ENCODE results near the gene CACNG3. TPM values are rescaled to one million over a fixed set of nuclear protein-coding genes. Genes with fewer than 3 reads are reported as not detected.

CACNG3 gene
- polyA plus RNA-seq, 1 donor from 2014 or later, result not detected

DNA sequence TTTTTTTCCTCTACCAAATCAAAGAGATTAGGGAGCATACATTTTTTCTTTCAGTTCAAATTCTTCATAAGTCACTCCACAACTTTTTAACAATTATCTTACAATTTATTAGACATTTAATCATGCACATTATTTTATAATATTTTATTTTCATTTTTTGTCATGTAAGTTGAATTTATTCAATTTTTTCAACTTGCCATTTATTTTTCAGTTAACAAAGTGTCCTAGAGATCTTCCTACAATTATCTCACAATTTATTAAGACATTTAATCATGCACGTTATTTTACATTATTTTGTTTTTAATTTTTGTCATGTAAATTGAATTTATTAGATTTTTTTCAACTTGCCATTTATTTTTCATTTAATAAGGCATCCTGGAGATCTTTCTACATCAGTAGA, 16.2 kb downstream of the CACNG3 start:
- Histone ChIP-seq H3K79me2 (replicated peaks; ENCODE audit: insufficient read depth, low read length) (no peaks in the 10 kb centered on the region), H3K9me2 (ENCODE audit: insufficient read depth, low read length) (no peaks in the 10 kb centered on the region), H3K9me3 (ENCODE audit: low read length) (no peaks in the 10 kb centered on the region), H3K4me3 (ENCODE audit: low read length) (no peak overlapping the region), H3K9ac (ENCODE audit: low read length) (no peak overlapping the region), H3K27me3 (ENCODE audit: insufficient read depth, low read depth, low read length) (no peaks in the 10 kb centered on the region), H4K20me1 (ENCODE audit: insufficient read depth) (no peaks in the 10 kb centered on the region), H2AFZ (ENCODE audit: low read depth, low read length) (no peak overlapping the region), H3K36me3 (ENCODE audit: insufficient read depth, low read length) (no peaks in the 10 kb centered on the region), H3K27ac (ENCODE audit: low read length) (no peak overlapping the region), H3K4me2 (ENCODE audit: low read length) (no peak overlapping the region), H3F3A (ENCODE audit: insufficient read depth, low read length, poor library complexity, severe bottlenecking) (peaks cover 8% of the 10 kb centered on the region)
- TF ChIP-seq EZH2 (IDR thresholded peaks at IDR 0.05; ENCODE audit: borderline replicate concordance, insufficient read depth, low read length, poor library complexity, severe bottlenecking) (no peak), MXI1 (conservative IDR thresholded peaks at IDR 0.05; ENCODE audit: poor library complexity, severe bottlenecking) (no peak), POLR2AphosphoS5 (IDR thresholded peaks at IDR 0.05) (no peak), EP300 (conservative IDR thresholded peaks at IDR 0.05; ENCODE audit: poor library complexity, severe bottlenecking) (no peak), TAF1 (IDR thresholded peaks at IDR 0.05; ENCODE audit: low read depth) (no peak), RAD21 (conservative IDR thresholded peaks at IDR 0.05) (no peak), SMC3 (conservative IDR thresholded peaks at IDR 0.05; ENCODE audit: poor library complexity) (no peak)
- TF ChIP-seq, protein P1, sequence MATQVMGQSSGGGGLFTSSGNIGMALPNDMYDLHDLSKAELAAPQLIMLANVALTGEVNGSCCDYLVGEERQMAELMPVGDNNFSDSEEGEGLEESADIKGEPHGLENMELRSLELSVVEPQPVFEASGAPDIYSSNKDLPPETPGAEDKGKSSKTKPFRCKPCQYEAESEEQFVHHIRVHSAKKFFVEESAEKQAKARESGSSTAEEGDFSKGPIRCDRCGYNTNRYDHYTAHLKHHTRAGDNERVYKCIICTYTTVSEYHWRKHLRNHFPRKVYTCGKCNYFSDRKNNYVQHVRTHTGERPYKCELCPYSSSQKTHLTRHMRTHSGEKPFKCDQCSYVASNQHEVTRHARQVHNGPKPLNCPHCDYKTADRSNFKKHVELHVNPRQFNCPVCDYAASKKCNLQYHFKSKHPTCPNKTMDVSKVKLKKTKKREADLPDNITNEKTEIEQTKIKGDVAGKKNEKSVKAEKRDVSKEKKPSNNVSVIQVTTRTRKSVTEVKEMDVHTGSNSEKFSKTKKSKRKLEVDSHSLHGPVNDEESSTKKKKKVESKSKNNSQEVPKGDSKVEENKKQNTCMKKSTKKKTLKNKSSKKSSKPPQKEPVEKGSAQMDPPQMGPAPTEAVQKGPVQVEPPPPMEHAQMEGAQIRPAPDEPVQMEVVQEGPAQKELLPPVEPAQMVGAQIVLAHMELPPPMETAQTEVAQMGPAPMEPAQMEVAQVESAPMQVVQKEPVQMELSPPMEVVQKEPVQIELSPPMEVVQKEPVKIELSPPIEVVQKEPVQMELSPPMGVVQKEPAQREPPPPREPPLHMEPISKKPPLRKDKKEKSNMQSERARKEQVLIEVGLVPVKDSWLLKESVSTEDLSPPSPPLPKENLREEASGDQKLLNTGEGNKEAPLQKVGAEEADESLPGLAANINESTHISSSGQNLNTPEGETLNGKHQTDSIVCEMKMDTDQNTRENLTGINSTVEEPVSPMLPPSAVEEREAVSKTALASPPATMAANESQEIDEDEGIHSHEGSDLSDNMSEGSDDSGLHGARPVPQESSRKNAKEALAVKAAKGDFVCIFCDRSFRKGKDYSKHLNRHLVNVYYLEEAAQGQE (IDR thresholded peaks at IDR 0.05; ENCODE audit: borderline replicate concordance), result no peak
- TF ChIP-seq, protein P2, sequence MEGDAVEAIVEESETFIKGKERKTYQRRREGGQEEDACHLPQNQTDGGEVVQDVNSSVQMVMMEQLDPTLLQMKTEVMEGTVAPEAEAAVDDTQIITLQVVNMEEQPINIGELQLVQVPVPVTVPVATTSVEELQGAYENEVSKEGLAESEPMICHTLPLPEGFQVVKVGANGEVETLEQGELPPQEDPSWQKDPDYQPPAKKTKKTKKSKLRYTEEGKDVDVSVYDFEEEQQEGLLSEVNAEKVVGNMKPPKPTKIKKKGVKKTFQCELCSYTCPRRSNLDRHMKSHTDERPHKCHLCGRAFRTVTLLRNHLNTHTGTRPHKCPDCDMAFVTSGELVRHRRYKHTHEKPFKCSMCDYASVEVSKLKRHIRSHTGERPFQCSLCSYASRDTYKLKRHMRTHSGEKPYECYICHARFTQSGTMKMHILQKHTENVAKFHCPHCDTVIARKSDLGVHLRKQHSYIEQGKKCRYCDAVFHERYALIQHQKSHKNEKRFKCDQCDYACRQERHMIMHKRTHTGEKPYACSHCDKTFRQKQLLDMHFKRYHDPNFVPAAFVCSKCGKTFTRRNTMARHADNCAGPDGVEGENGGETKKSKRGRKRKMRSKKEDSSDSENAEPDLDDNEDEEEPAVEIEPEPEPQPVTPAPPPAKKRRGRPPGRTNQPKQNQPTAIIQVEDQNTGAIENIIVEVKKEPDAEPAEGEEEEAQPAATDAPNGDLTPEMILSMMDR (IDR thresholded peaks at IDR 0.05; ENCODE audit: poor library complexity, severe bottlenecking), result no peak

DNA sequence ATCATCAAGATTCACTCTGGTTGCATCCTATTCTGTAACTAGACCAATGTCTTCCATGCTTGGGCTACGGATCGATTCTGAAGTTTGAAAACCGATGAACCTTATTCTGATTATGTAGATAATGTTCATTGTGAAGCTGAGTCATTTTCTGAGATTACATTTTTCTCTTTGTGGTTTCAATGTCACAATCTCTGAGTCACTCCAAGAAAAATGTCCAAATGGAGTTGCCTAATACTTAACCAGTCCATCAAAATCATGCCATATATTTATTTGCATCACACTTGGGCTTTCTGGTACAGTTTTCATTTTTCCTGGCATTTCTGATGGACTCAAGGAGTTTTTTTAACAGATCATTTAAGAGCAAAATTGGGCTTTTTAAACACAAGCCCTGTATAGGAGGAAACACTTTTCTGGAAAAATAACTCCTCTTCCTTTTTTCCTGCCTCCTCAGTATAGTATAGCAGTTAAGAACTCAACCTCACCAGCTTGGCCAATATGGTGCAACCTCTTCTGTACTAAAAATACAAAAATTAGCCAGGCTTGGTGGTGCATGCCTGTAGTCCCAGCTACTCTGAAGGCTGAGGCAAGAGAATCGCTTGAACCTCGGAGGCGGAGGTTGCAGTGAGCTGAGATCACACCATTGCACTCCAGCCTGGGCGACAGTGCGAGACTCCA, 17.5 kb downstream of the CACNG3 start:
- Histone ChIP-seq H2AFZ (ENCODE audit: low read depth, low read length) (no peak overlapping the region), H3K9ac (ENCODE audit: low read length) (no peak overlapping the region), H3K4me3 (ENCODE audit: low read length) (no peak overlapping the region), H3K36me3 (ENCODE audit: insufficient read depth, low read length) (no peaks in the 10 kb centered on the region), H3K9me2 (ENCODE audit: insufficient read depth, low read length) (no peaks in the 10 kb centered on the region), H3K27ac (ENCODE audit: low read length) (no peak overlapping the region), H3K79me2 (replicated peaks; ENCODE audit: insufficient read depth, low read length) (no peaks in the 10 kb centered on the region), H3K27me3 (ENCODE audit: insufficient read depth, low read depth, low read length) (no peaks in the 10 kb centered on the region), H3F3A (ENCODE audit: insufficient read depth, low read length, poor library complexity, severe bottlenecking) (peaks cover 8% of the 10 kb centered on the region), H3K9me3 (ENCODE audit: low read length) (no peaks in the 10 kb centered on the region), H4K20me1 (ENCODE audit: insufficient read depth) (no peaks in the 10 kb centered on the region), H3K4me2 (ENCODE audit: low read length) (no peak overlapping the region)
- no peak for TF ChIP-seq POLR2AphosphoS5 (IDR thresholded peaks at IDR 0.05)

All from neural cell (in vitro differentiated cells).